NCI-H345 treated with DMSO at 0.1 percent for 48 hours (cell line): Measurements from ENCODE around the gene AHSP.
"Not testable (repeated sequence)": the region's sequence is repeated elsewhere in the genome, so short reads cannot be mapped to it uniquely, and the experiment has no call there.

Source experiments
- DNase-seq: peaks from one replicate; lab custom pipeline; 2025; ENCODE audit not compliant: unreplicated experiment; lab: John Stamatoyannopoulos, UW

Gene AHSP

DNA sequence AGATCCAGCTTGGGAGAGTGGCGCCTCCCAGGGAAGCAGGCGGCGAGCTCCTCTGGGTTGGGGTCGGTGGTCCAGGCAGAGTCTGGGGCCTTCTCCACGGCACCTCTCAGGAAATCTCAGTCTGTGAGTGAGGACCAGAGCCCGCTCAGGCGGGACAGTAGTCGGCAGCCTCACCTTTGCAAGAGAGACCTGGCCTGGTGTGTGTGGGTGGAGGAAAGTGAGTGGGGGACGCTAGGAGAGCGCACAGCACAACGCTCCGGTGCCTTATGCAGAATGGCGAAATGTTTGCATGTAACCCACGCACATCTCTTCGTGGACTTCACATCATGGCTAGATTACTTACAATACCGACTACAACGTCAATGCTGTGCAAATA is 2.2 kb downstream of the AHSP start:
- no peak for DNase-seq

- DNase-seq, result no peak
Measured at GRCh38 chr16:31530405-31530804, 2.7 kb downstream of the AHSP start.

DNA sequence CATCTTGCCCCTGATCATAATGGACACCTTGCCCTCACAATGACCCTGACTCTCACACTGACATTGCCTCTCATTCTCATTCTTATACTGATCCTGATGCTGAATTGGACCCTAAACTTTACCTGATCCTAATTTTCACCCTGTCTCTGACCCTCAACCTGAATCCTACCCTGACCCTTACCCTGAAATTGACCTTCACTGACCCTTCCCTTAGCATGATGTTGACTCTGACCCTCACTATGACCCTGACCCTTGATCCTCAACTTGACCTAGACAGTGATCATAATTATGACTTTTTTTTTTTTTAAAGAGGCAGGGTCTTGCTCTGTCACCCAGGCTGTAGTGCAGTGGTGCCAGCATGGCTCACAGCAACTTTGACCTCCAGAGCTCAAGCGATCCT is 3.4 kb downstream of the AHSP start:
- no peak for DNase-seq

DNA sequence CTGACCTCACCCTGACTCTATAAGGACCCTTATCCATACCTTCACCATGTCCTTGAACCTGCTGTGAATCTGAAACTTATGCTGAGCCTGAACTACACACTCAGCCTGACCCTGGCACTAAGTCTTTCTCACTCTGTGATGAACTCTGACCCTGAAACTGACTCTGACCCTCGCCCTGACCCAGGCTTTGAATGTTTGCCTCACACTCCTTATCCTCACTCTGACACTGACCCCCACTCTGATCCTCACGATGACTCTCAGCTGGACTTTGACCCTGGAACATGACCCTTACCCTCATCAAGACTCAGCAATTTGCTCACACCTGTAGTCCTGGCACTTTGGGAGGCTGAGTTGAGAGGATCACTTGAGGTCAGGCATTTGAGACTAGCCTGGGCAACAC is 4.4 kb downstream of the AHSP start:
- DNase-seq, result no peak

GRCh38 chr16:31532896-31533295 is 5.2 kb downstream of the AHSP start:
- DNase-seq, result no peak

DNA sequence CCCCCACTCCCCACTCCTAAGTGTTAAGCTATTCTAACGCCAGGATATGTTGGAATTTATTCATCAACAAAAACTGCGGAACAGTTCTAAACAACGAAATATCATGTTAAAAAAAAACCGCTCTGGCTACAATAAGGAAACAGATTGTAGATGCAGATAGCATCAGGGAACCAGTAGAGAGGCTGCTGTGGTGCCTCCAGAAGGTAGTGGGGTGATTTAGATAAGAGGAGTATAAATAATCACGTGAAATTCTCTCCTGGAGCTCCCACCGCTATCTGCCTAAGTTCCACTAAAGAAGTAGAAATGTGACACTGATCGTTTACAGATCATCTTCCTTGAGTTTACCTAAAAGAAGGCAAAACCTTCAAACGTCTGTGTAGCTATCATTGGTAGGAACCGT is 8.0 kb downstream of the AHSP start:
- no peak for DNase-seq

- no peak for DNase-seq
Measured at GRCh38 chr16:31536804-31537361, 9.2 kb downstream of the AHSP start.

- no peak for DNase-seq
Measured at GRCh38 chr16:31537362-31538242, 9.9 kb downstream of the AHSP start.

DNA sequence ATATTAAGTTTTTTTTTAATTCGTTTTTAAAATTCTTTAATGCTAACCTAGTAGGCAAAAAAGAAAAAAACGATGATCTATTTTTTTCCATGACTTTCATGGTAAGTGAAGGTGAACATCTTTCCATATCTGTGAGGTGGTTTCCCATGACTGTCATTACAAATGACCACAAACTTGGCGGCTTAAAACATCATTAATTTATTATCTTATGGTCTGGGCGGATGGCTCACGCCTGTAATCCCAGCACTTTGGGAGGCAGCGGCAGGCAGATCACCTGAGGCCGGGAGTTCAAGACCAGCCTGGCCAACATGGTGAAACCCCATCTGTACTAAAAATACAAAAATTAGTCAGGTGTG is 10.5 kb downstream of the AHSP start:
- DNase-seq, result not testable (repeated sequence)

DNA sequence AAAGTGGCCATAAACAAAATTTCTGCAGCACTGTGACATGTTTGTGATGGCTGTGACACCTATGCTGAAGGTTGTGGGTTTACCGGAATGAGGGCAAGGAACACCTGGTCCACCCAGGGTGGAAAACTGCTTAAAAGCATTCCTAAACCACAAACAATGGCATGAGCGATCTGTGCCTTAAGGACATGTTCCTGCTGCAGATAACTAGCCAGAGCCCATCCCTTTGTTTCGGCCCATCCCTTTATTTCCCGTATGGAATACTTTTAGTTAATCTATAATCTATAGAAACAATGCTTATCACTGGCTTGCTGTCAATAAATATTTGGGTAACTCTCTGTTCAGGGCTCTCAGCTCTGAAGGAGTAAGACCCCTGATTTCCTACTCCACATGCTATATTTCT is 12.1 kb downstream of the AHSP start:
- DNase-seq, result not testable (repeated sequence)

GRCh38 chr16:31542763-31543162 is 15.1 kb downstream of the AHSP start:
- no peak for DNase-seq

DNA sequence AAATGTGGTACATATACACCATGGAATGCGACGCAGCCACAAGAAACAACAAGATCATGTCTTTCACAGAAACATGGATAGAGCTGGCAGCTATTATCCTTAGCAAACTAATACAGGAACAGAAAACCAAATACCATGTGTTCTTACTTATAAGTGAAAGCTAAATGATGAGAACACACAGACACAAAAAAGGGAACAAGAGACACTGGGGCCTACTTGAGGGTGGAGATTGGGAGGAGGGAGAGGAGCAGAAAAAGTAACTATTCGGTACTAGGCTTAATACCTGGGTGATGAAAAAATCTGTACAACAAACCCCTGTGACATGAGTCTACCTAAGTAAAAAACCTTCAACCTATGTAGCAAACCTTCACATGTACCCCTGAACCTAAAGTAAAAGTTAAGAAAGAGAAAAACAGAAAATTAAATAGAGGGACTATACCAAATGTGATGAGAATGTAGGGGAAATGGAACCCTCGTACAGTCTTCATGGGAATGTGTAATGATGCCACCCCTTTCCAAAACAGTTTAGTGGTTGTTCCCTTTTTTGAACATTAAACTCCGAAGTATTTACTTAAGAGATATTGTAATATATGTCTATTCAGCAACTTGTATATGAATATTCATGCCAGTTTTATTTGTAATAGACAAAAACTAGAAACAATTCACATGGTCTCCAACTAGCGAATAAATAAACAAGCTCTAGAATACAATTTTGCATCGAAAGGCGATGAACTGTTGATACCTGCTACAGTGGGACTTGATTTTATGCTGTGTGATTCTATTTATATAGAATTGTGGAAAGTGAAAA is 33.9 kb downstream of the AHSP start:
- DNase-seq, result no peak

DNA sequence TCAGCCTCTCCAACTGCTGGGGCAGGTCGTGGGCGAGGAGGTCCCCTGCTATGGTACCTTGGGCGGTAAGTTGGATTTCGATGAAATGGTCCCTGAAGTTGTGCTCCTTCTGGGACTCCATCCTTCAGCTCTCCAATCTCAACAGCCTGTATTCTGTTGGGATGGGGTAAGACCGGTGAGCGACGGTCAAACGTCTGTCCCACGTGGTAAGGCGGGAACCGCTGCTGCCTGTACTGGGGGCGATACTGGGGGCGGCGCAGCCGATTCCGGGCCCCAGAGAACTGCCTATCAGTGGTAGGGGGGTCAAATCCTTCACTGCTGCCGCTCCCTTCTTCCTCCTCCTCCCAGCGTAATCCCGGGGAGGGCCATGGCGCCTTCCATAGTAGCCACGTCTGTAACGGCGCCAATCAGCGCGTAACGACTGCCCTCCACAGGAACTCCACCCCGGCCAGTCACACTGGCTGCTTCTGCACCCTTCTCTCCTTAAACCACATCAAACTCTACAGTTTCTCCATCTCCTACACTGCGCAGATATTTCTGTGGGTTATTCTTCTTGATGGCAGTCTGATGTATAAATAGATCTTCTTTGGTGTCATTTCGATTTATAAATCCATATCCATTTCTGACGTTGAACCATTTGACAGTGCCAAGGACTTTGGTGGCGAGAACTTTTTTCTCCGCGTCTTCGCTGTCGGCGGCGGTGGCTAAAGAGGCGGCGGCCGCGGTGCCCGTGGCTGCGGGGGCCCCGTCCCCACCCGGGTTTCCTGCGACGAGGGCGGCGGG is 41.1 kb downstream of the AHSP start:
- no peak for DNase-seq

- no peak for DNase-seq
Measured at GRCh38 chr16:31569360-31569717, 41.6 kb downstream of the AHSP start.

GRCh38 chr16:31572821-31573220 is 45.1 kb downstream of the AHSP start:
- no peak for DNase-seq

DNA sequence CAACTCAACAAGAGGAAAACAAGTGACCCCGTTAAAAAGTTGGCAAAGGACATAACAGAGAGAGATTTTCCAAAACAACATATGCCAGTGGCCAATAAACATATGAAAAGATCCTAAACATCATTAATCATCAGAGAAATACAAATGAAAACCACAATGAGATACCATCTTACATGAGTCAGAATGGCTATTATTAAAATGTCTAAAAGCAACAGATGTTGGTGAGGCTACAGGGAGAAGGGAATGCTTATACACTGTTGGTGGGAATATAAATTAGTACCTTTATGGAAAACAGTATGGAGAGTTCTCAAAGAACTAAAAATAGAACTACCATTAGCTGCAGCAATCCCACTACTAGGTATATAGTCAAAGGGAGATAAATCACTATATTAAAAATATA is 46.5 kb downstream of the AHSP start:
- DNase-seq, result not testable (repeated sequence)

- no peak for DNase-seq
Measured at GRCh38 chr16:31577411-31577810, 49.7 kb downstream of the AHSP start.
